Ascending aorta (tissue), 2 donors: ENCODE measurements around the gene ORAI1. TPM values are rescaled to one million over a fixed set of nuclear protein-coding genes. Genes with fewer than 3 reads are reported as not detected.
"Not testable (repeated sequence)": the region's sequence is repeated elsewhere in the genome, so short reads cannot be mapped to it uniquely, and the experiment has no call there.

Experiments used
- DNase-seq, 2 donors: peaks; one replicate each; pipeline ENCODE4 v3.0.0-alpha.2; 2019; ENCODE audit warnings: low spot score in 2 of 2
- H3K27ac ChIP-seq, 2 donors: fragments of 200-600 bp; sonication (generic); one replicate each; pipeline ENCODE4 v1.5.1; 2016 to 2017; ENCODE audit warnings: mild to moderate bottlenecking in 1 of 2
- H3K27me3 ChIP-seq: fragments of 200-600 bp; sonication (generic); one replicate; pipeline ENCODE4 v1.5.1; 2017
- H3K36me3 ChIP-seq, 2 donors: fragments of 200-600 bp; sonication (generic); one replicate each; pipeline ENCODE4 v1.5.1; 2016
- H3K4me1 ChIP-seq, 2 donors: fragments of 200-600 bp; sonication (generic); one replicate each; pipeline ENCODE4 v1.5.1; 2016 to 2017; ENCODE audit warnings: mild to moderate bottlenecking in 1 of 2
- H3K4me3 ChIP-seq, 2 donors: fragments of 200-600 bp; sonication (generic); one replicate each; pipeline ENCODE4 v1.5.1; 2016 to 2017; ENCODE audit warnings: mild to moderate bottlenecking in 1 of 2
- H3K9me3 ChIP-seq, 2 donors: fragments of 200-600 bp; sonication (generic); one replicate each; pipeline ENCODE4 v1.5.1; 2016
- intact Hi-C: fragments of 100-400 bp; cut with DNase I; formaldehyde crosslinking; loops from one replicate; pipeline ENCODE4 v1.15.1; 2023
- total RNA-seq: library from RNA; depleted of rRNA; stranded (reverse); fragments of >200 nt; gene quantifications from one replicate; pipeline ENCODE4 v1.1.0, GENCODE V29; 2016
- TF ChIP-seq, protein P1 (sequence below), 3 experiments: fragments of 200-600 bp in 2 of 3; fragments of 450-650 bp in 1 of 3; sonication (generic) in 2 of 3; IDR thresholded peaks; one replicate each; pipeline ENCODE4 v1.5.1; 2016 to 2019; ENCODE audit warnings: antibody characterized with exemption in 3 of 3, mild to moderate bottlenecking in 1 of 3, moderate library complexity in 1 of 3

Gene ORAI1
- total RNA-seq, 1 donor from 2014 or later, result 24.6 TPM

DNA sequence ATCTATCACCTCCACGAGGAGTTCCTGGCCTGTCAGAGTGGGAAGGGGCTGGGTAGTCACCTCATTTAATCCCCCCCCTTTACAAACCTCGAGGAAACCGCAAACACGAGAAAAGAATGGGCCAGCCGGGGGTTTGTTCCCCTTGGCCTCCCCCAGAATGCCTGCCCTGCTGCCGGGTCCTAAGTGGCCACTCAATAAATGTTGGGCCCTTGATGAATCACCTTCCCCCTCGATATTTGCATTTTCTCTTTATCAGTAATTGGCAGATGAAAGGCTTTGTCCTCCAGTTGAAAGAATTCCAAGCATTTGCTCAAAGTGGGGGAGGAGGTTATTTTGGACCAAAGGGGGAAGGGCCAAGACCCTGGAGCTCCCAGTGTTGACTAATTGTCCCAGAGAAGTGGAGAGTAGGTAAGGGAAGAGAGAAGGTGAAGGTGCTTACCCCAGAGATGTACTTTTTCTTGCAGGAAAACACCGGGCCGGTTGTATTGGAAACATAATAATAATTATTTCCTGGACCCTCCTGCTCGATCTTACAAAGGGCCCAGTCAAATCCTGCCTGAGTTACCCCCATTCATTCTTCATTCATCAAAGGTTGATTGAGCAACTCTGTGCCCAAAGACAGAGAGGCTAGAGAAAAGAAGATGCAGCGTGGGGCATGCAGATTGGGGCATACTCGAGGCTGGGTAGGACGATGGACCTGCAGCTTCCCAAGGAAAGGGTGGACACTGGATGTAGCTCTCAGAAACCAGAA is 43.6 kb upstream of the ORAI1 start:
- intact Hi-C loops, result no loop called here
- peak overlapping the region; percentile 88 for H3K27ac ChIP-seq
- H3K36me3 ChIP-seq, result no peaks in the 10 kb centered on the region
- H3K27me3 ChIP-seq, result no peaks in the 10 kb centered on the region
- no peak for DNase-seq
- H3K9me3 ChIP-seq, result no peaks in the 10 kb centered on the region
- H3K4me1 ChIP-seq, result peaks cover 7 to 22% of the 10 kb centered on the region in 2 donors
- peak overlapping the region in 1 of 2 donors; percentile 92 for H3K4me3 ChIP-seq
- TF ChIP-seq, protein P1, sequence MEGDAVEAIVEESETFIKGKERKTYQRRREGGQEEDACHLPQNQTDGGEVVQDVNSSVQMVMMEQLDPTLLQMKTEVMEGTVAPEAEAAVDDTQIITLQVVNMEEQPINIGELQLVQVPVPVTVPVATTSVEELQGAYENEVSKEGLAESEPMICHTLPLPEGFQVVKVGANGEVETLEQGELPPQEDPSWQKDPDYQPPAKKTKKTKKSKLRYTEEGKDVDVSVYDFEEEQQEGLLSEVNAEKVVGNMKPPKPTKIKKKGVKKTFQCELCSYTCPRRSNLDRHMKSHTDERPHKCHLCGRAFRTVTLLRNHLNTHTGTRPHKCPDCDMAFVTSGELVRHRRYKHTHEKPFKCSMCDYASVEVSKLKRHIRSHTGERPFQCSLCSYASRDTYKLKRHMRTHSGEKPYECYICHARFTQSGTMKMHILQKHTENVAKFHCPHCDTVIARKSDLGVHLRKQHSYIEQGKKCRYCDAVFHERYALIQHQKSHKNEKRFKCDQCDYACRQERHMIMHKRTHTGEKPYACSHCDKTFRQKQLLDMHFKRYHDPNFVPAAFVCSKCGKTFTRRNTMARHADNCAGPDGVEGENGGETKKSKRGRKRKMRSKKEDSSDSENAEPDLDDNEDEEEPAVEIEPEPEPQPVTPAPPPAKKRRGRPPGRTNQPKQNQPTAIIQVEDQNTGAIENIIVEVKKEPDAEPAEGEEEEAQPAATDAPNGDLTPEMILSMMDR (IDR thresholded peaks at IDR 0.05), result no peak

DNA sequence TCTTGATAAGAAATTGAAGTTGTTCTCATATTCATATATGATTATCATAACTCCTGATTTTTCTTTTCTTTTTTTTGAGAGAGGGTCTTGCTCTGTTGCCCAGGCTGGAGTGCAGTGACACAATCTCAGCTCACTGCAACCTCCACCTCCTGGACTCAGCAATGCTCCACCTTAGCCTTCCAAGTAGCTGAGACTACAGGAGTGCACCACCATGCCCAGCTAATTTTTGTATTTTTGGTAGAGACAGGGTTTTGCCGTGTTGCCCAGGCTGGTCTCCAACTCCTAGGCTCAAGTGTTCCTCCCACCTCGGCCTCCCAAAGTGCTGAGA is 43.0 kb upstream of the ORAI1 start:
- intact Hi-C loops, DNase-seq, H3K27me3 ChIP-seq, H3K36me3 ChIP-seq, H3K9me3 ChIP-seq, H3K4me3 ChIP-seq: not testable (repeated sequence)
- H3K27ac ChIP-seq, result peak overlapping the region in 1 of 2 donors; percentile 88
- peaks cover 7 to 17% of the 10 kb centered on the region in 2 donors for H3K4me1 ChIP-seq

DNA sequence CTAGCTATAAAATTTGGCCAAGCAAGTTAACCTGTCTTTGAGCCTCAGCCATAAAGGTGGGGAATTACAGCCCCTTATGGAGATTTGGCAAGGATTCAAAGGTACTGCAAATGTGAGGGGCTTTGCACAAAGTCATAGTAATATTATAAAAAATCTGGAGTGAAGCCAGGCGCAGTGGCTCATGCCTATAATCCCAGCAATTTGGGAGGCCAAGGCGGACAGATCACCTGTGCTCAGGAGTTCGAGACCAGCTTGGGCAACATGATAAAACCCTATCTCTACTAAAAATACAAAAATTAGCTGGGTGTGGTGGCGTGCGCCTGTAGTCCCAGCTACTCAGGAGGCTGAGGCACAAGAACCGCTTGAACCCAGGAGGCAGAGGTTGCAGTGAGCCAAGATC is 41.4 kb upstream of the ORAI1 start:
- intact Hi-C loops, H3K4me3 ChIP-seq, H3K27ac ChIP-seq, H3K36me3 ChIP-seq, DNase-seq, H3K9me3 ChIP-seq, H3K27me3 ChIP-seq: not testable (repeated sequence)
- H3K4me1 ChIP-seq, result peaks cover 7 to 12% of the 10 kb centered on the region in 2 donors

DNA sequence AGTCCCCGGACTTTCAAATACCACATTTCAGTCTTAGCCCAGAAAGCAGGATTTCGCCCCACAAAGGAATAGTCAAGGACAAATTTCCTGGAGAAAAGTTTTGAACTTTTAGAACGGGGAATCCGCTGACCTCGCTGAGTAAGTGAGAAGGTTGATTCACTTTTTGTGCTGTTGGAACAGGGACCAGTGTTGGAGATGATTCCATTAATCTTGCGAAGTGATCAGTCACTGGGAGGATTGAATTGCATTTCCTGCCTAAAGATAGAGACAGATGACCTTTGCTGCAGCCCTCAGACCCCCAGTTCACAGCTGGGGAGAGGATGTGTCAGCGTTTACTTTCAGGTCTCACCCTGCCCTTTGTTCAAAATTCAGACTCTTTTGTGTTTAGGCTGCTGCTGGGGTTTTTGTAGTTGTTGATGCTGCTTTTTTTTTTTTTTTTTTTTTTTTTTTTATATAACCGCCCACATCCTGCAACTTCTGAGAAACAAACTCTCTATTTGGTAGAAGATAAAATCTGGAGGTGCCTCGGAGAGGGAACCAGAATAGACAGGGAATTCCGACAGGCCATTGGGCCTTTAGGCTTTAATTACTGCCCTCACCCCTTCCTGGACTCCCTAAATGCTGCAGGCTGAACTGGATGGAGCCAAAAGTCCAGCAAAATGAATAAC is 35.7 kb upstream of the ORAI1 start:
- Histone ChIP-seq H3K4me1 (peaks cover 0 to 6% of the 10 kb centered on the region in 2 donors), H3K4me3 (peak overlapping the region in 1 of 2 donors; percentile 58), H3K36me3 (no peaks in the 10 kb centered on the region), H3K9me3 (no peaks in the 10 kb centered on the region), H3K27ac (peak overlapping the region; percentile 50 to 58), H3K27me3 (no peaks in the 10 kb centered on the region)
- TF ChIP-seq, protein P1 (IDR thresholded peaks at IDR 0.05), result no peak
- intact Hi-C loops, result no loop called here
- no peak for DNase-seq

DNA sequence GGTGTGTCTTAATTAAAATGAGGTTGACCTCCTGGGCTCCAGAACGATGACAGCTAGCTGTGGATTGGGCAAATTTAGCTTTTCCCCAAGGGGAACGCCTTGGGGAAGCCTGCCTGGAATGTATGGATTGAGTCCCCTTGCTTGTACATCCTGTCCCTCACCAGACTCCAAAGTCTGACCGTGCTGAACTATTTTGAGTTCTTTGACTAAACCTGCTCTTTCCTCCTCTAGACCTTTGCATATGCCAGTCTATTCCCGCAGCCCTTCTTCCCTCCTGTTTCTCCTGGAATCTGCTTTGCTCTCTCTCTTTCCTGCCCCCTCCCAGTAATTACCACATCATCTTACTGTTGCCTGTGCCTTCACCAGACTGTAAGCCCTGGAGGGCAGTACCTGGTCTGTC is 34.0 kb upstream of the ORAI1 start:
- no peaks in the 10 kb centered on the region for H3K36me3 ChIP-seq
- no peaks in the 10 kb centered on the region for H3K27me3 ChIP-seq
- no peak overlapping the region for H3K4me3 ChIP-seq
- H3K9me3 ChIP-seq, result no peaks in the 10 kb centered on the region
- TF ChIP-seq, protein P1 (IDR thresholded peaks at IDR 0.05), result no peak
- peaks cover 0 to 6% of the 10 kb centered on the region in 2 donors for H3K4me1 ChIP-seq
- no peak overlapping the region for H3K27ac ChIP-seq
- intact Hi-C loops, result no loop called here
- DNase-seq, result no peak

DNA sequence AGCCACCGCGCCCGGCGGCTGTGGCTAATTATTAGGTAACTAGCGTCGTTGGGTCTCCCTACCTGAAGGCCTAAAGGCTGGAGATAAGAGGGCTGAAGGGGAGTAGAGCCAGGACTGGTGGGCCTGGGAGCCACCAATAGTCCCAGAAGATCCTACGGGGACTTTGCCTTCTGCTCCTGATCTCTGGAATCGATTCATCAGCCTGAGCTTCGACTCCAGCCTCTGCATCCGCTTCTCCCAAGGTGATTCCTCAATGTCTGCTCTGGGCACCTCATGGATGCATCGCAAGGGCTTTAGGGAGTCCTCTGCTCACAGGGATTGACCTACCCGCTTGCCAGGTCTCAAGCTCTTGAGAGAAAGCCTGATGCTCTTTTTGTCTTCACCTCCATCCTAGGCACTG is 30.8 kb upstream of the ORAI1 start:
- peaks cover 0 to 4% of the 10 kb centered on the region in 2 donors for H3K4me1 ChIP-seq
- TF ChIP-seq, protein P1 (IDR thresholded peaks at IDR 0.05), result no peak
- H3K9me3 ChIP-seq, result no peaks in the 10 kb centered on the region
- H3K36me3 ChIP-seq, result no peaks in the 10 kb centered on the region
- DNase-seq, result no peak
- intact Hi-C loops, result no loop called here
- H3K27me3 ChIP-seq, result no peaks in the 10 kb centered on the region
- no peak overlapping the region for H3K4me3 ChIP-seq
- H3K27ac ChIP-seq, result no peak overlapping the region
